Activated CD8-positive, alpha-beta T cell treated with anti-CD3 and anti-CD28 coated beads, Interleukin-2, amount 10 ng/mL, durations not matched to agents 7 days and 5 days (primary cell): ENCODE results near the gene SKIDA1. TPM values are rescaled to one million over a fixed set of nuclear protein-coding genes. Genes with fewer than 3 reads are reported as not detected.
"Not testable (repeated sequence)": the region's sequence is repeated elsewhere in the genome, so short reads cannot be mapped to it uniquely, and the experiment has no call there.

Experiments used
- ATAC-seq: fragments of 150-1000 bp; cut with Tn5 transposase; one replicate; pipeline ENCODE4 v1.10.0; 2021; ENCODE audit warnings: moderate library complexity
- CTCF ChIA-PET: fragments of 350-600 bp; sonication (Branson Sonifier 250); formaldehyde crosslinking; loops from one replicate; lab custom pipeline; 2021; ENCODE audit warnings: antibody characterized with exemption; lab: Charles Lee
- POLR2A ChIA-PET: fragments of 350-600 bp; sonication (Branson Sonifier 250); formaldehyde crosslinking; loops from one replicate; lab custom pipeline; 2021; ENCODE audit warnings: antibody characterized with exemption; lab: Charles Lee
- DNase-seq: peaks from one replicate; pipeline ENCODE4 v3.0.0-alpha.2; 2020
- H3K27ac Mint-ChIP-seq: one replicate; pipeline ENCODE4 v1.8.0; 2021; ENCODE audit warnings: mild to moderate bottlenecking, mixed read lengths
- H3K27me3 Mint-ChIP-seq: one replicate; pipeline ENCODE4 v1.8.0; 2021; ENCODE audit warnings: low read depth, mixed read lengths
- H3K36me3 Mint-ChIP-seq: one replicate; pipeline ENCODE4 v1.8.0; 2021; ENCODE audit warnings: low read depth, mixed read lengths
- H3K4me1 Mint-ChIP-seq: one replicate; pipeline ENCODE4 v1.8.0; 2021; ENCODE audit warnings: low read depth, mixed read lengths
- H3K4me3 Mint-ChIP-seq: one replicate; pipeline ENCODE4 v1.8.0; 2021; ENCODE audit warnings: mild to moderate bottlenecking, mixed read lengths
- H3K9me3 Mint-ChIP-seq: one replicate; pipeline ENCODE4 v1.8.0; 2022; ENCODE audit warnings: mixed read lengths; ENCODE audit not compliant: insufficient read depth
- total RNA-seq, 2 experiments: library from RNA; stranded (reverse); gene quantifications; one replicate each; pipeline ENCODE4 v1.2.3, GENCODE V29; 2021

SKIDA1 gene
- under 1 TPM; 0.10 to 0.11 TPM for total RNA-seq

DNA sequence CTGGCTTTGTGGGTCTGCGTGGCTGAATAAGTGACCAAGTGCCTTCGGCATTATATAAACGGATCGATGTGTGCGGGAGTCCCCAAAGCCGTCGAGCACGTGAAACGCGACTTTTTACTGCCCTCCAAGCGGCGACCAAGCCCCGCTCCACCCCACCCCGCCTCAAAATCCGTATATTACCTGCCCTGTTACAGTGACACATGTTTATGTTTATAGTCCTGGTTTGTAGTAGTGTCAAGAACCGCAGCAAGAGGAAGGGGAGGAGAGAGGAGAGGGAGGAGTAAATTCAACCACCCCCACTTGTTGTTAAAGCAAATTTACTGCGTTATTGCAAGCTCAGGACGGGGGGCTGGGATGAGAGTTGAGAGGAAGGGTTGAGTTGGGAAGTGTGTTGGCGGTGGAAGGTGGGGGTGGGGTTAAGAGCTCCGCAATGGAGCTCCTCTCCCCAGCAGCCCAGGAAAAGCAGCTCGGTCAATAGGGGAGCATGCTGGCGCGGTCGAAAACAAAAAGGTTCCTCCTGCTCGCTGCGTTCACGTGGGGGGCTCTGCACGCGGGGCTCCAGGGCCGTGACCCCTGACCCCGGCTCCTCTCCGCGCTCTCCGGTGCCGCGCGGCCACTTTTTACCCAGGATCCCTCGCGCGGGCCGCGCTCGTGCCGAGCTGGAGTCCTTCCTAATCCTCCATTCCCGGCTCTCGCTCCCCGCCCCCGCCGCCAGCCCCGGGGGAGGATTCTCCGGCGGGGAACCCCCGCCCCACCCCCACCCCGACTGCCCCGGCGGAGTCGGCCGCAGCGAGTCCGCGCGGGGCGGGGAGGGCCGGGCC lies at the start of gene SKIDA1:
TSS of gene SKIDA1 (minus strand) at position 316 of the 821 bp plus-strand sequence. CDS start 7,860 bp downstream, outside the sequence.
- H3K4me1 Mint-ChIP-seq = peaks cover 29% of the 10 kb centered on the region
- DNase-seq (peak; percentile 68), ATAC-seq (peak; percentile 71)
- peak within 1 kb of the TSS; percentile 83 for H3K4me3 Mint-ChIP-seq
- H3K36me3 Mint-ChIP-seq = peaks cover 4% of the 10 kb centered on the region
- CTCF ChIA-PET = interaction anchor here (1.0 kb wide), 1 partner anchor 206 kb away, joined by 3 read pairs; no protein-coding TSS in a partner anchor
- H3K9me3 Mint-ChIP-seq = no peaks in the 10 kb centered on the region
- peaks cover 64% of the 10 kb centered on the region for H3K27me3 Mint-ChIP-seq
- peak within 1 kb of the TSS; percentile 94 for H3K27ac Mint-ChIP-seq
- POLR2A ChIA-PET = interaction anchor here (0.6 to 1.0 kb wide), 4 partner anchors 8 to 353 kb away, joined by 3 read pairs; no protein-coding TSS in a partner anchor

DNA sequence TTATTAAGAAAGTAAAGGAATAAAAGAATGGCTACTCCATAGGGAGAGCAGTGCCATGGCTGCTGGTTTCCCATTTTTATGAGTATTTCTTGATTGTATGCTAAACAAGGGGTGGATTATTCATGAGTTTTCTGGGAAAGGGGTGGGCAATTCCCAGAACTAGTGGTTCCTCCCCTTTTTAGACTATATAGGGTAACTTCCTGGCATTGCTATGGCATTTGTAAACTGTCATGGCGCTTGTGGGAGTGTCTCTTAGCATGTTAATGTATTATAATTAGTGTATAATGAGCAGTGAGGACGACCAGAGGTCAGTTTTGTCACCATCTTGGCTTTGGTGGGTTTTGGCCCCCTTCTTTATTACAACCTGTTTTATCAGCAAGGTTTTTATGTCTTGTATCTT lies 49.0 kb upstream of the SKIDA1 start:
- ATAC-seq, H3K27ac Mint-ChIP-seq, H3K9me3 Mint-ChIP-seq, CTCF ChIA-PET, H3K4me3 Mint-ChIP-seq, DNase-seq, POLR2A ChIA-PET, H3K27me3 Mint-ChIP-seq: not testable (repeated sequence)
- peaks cover 43% of the 10 kb centered on the region for H3K36me3 Mint-ChIP-seq
- peaks cover 27% of the 10 kb centered on the region for H3K4me1 Mint-ChIP-seq

DNA sequence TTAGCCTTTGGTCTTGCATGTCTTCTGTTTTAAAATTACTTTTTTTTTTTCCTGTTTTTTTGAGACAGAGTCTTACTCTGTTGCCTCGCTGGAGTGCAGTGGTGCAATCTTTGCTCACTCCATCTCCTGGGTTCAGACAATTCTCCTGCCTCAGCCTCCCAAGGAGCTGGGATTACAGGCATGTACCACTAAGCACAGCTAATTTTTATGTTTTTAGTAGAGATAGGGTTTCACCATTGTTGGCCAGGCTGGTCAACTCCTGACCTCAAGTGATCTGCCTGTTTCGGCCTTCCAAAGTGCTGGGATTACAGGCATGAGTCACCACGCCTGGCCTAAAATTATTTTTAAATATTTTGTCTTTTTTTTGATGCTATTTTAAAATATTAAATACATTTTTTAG lies 47.1 kb upstream of the SKIDA1 start:
- peaks cover 47% of the 10 kb centered on the region for H3K36me3 Mint-ChIP-seq

DNA sequence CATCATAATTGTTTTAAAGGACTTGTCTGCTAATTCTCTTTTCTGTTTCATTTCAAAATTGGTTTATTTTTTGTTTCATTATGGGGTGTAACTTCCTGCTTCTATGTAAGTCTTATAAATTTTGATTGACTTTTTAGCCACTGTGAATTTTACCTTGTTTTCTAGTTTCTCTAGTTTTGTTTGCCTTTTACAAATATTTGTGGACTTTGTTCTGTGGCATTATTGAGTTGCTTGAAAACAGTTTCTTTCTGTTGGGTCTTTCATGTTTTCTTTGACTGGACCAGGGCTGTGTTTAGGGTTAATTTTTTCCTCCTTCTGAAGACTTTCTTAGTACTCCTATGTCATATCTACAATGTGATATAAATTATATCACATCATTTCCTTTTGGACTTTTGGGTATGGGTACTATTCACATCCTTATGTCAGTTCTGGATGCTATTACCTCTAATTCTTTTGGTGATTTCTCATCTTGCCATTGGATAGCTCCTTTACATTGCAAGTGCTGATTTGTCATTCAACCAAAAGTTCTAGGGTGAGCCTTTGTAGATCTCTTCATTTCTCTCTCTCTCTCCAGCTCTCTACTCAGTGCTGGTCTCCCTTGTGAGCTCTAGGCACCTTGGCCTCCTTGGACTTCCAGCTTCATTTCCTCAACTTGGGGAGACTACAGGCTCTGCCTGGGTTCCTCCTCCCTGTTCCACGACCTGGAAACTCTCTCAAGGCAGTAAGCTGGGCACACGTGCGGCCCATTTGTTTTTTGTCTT lies 45.5 kb upstream of the SKIDA1 start:
- CTCF ChIA-PET = no interaction called here
- H3K9me3 Mint-ChIP-seq = no peaks in the 10 kb centered on the region
- H3K27me3 Mint-ChIP-seq = no peaks in the 10 kb centered on the region
- peaks cover 37% of the 10 kb centered on the region for H3K4me1 Mint-ChIP-seq
- H3K36me3 Mint-ChIP-seq = peaks cover 50% of the 10 kb centered on the region
- DNase-seq (no peak), ATAC-seq (no peak)
- H3K27ac Mint-ChIP-seq = no peak overlapping the region
- POLR2A ChIA-PET = no interaction called here
- no peak overlapping the region for H3K4me3 Mint-ChIP-seq

More for the DNA sequence above, 47.1 kb upstream of the SKIDA1 start:
- ChIA-PET POLR2A (interaction anchor here (0.6 kb wide), 1 partner anchor 21 kb away, joined by 4 read pairs; no protein-coding TSS in a partner anchor), CTCF (no interaction called here)
- ATAC-seq (no peak), DNase-seq (no peak)
- Mint-ChIP-seq H3K27ac (no peak overlapping the region), H3K4me3 (no peak overlapping the region), H3K9me3 (no peaks in the 10 kb centered on the region), H3K27me3 (no peaks in the 10 kb centered on the region), H3K4me1 (peaks cover 30% of the 10 kb centered on the region)

DNA sequence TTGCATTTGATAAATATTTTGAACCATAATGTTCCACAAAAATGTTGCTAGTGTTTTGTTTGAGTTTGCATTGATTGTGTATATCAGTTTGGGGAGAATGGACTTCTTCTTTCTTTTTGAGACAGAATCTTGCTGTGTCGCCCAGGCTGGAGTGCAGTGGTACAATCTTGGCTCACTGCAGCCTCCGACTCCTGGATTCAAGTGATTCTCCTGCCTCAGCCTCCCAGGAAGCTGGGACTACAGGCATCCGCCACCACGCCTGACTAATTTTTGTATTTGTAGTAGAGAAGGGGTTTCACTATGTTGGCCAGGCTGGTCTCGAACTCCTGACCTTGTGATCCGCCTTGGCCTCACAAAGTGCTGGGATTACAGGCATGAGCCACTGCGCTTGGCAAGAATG lies 33.5 kb upstream of the SKIDA1 start:
- H3K9me3 Mint-ChIP-seq, CTCF ChIA-PET, H3K4me3 Mint-ChIP-seq, DNase-seq, H3K27ac Mint-ChIP-seq, ATAC-seq, H3K4me1 Mint-ChIP-seq, H3K27me3 Mint-ChIP-seq: not testable (repeated sequence)
- H3K36me3 Mint-ChIP-seq = peaks cover 51% of the 10 kb centered on the region
- POLR2A ChIA-PET = interaction anchor here (0.9 kb wide), 1 partner anchor 9 kb away, joined by 3 read pairs; no protein-coding TSS in a partner anchor

DNA sequence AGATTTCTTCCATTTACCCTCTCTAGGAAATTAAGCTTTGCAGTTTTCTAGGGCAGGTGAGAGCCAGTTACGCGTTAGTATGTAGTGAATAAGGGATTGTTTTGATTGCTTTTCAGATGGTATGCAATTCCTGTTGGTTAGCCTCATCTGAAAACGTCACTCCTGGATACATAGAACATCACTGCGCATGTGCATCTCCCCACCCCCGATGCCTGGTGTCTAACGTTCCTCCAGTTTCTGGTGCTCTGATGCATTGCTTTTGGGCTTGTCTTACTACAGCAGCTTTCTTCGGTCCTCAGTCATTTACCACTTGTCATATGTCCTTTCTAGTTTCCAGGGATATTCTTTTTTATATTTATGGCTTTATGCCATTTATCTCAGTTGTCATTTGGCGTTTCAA lies 31.0 kb upstream of the SKIDA1 start:
- Mint-ChIP-seq H3K4me3 (no peak overlapping the region), H3K36me3 (peaks cover 60% of the 10 kb centered on the region), H3K27me3 (no peaks in the 10 kb centered on the region), H3K9me3 (no peaks in the 10 kb centered on the region), H3K27ac (no peak overlapping the region), H3K4me1 (no peaks in the 10 kb centered on the region)
- DNase-seq (no peak), ATAC-seq (no peak)
- ChIA-PET CTCF (no interaction called here), POLR2A (interaction anchor here (0.6 kb wide), 1 partner anchor 10 kb away, joined by 3 read pairs; no protein-coding TSS in a partner anchor)

DNA sequence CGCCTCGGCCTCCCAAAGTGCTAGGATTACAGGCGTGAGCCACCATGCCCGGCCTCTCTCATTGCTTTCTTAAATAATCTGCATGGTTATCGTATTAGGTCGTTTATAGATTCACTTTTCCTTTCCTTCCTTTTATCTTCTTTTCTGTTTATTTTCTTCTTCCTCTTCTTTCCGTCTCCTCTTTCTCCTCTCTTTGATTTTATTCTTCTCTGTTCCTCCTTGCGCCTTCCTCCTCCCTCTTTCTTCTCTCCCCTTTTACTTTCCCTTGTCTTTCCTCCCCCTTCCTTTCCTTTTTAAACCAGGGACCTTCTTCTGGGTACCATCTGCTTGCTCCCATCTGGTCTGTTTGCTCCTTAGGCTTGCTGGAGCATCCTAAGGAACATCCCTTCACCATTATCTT lies 27.2 kb upstream of the SKIDA1 start:
- CTCF ChIA-PET = no interaction called here
- Mint-ChIP-seq H3K4me3 (no peak overlapping the region), H3K9me3 (no peaks in the 10 kb centered on the region), H3K4me1 (no peaks in the 10 kb centered on the region), H3K27ac (no peak overlapping the region), H3K27me3 (no peaks in the 10 kb centered on the region), H3K36me3 (peaks cover 52% of the 10 kb centered on the region)
- POLR2A ChIA-PET = no interaction called here
- no peak for DNase-seq
- ATAC-seq = no peak

DNA sequence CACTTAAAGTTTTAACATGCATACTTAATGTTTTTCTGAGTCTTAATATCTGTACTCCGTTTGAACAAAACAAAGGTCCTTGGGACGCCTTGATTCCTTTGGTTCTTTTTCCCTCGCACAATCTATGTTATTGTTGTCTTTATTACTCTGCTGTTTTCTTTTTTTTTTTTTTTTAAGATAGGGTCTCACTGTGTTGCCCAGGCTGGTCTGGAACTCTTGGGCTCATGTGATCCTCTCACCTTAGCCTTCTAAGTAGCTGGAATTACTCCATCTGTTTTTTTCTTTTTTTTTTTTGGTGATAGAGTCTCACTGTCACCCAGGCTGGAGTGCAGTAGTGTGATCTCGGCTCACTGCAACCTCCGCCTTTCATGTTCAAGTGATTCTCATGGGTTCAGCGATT lies 21.8 kb upstream of the SKIDA1 start:
- CTCF ChIA-PET = no interaction called here
- ATAC-seq = no peak
- POLR2A ChIA-PET = interaction anchor here (0.7 kb wide), 1 partner anchor 9 kb away, joined by 3 read pairs; no protein-coding TSS in a partner anchor

DNA sequence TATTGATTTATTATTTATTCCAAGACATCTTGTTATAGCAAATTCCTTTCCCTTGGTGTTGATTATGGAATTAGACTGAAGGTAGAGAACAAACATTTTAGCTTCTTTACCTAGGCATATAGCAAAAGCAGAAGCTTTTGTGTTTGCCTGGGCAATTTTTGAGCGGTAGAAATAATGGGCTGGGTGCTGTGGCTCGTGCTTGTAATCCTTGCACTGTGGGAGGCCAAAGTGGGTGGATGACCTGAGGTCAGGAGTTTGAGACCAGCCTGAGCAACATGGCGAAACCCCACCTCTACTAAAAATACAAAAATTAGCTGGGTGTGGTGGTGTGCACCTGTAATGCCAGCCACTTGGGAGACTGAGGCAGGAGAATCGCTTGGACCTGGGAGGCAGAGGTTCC lies 15.2 kb upstream of the SKIDA1 start:
- H3K4me3 Mint-ChIP-seq, CTCF ChIA-PET, ATAC-seq, DNase-seq, POLR2A ChIA-PET, H3K4me1 Mint-ChIP-seq, H3K27me3 Mint-ChIP-seq, H3K9me3 Mint-ChIP-seq, H3K27ac Mint-ChIP-seq: not testable (repeated sequence)
- peaks cover 62% of the 10 kb centered on the region for H3K36me3 Mint-ChIP-seq

More for the DNA sequence above, 21.8 kb upstream of the SKIDA1 start:
- no peak for DNase-seq
- Mint-ChIP-seq H3K27ac (no peak overlapping the region), H3K4me3 (no peak overlapping the region), H3K36me3 (peaks cover 62% of the 10 kb centered on the region), H3K4me1 (no peaks in the 10 kb centered on the region), H3K27me3 (no peaks in the 10 kb centered on the region), H3K9me3 (no peaks in the 10 kb centered on the region)

DNA sequence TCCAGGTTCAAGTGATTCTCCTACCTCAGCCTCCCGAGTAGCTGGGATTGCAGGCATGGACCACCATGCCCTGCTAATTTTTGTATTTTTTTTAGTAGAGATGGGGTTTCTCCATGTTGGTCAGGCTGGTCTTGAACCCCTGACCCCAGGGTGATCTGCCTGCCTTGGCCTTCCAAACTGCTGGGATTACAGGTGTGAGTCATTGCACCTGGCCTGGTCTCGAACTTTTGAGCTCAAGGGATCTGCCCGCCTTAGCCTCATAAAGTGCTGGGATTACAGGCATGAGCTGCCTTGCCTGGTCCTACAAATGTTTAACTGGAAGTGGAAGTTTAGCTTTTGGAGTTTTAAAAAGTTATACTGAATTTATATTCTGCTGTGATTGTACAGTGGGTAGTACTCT lies 11.4 kb upstream of the SKIDA1 start:
- ChIA-PET POLR2A (no interaction called here), CTCF (interaction anchor here (1.0 to 1.5 kb wide), 3 partner anchors 39 to 196 kb away, joined by 3 to 5 read pairs (median 4); no protein-coding TSS in a partner anchor)
- Mint-ChIP-seq H3K27ac (no peak overlapping the region), H3K4me1 (peaks cover 23% of the 10 kb centered on the region), H3K36me3 (peaks cover 32% of the 10 kb centered on the region), H3K9me3 (no peaks in the 10 kb centered on the region), H3K27me3 (no peaks in the 10 kb centered on the region), H3K4me3 (no peak overlapping the region)
- no peak for ATAC-seq
- DNase-seq = no peak

DNA sequence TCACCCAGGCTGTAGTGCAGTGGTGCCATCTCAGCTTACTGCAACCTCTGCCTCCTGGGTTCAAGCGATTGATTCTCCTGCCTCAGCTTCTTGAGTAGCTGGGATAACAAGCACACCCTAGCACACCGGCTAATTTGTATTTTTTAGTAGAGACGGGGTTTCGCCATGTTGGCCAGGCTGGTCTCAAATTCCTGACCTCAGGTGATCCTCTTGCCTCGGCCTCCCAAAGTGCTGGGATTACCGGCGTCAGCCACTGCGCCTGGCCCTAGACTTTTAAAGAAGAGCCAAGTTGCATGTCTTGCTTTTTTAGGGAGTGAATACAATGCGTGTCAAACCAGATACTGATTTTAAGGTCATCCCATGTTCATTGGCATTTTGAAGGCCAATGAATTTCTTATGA lies 10.5 kb upstream of the SKIDA1 start:
- DNase-seq, POLR2A ChIA-PET, H3K27ac Mint-ChIP-seq, ATAC-seq, H3K27me3 Mint-ChIP-seq, H3K9me3 Mint-ChIP-seq: not testable (repeated sequence)
- CTCF ChIA-PET = interaction anchor here (1.0 to 1.5 kb wide), 2 partner anchors 38 to 196 kb away, joined by 4 to 5 read pairs; no protein-coding TSS in a partner anchor
- Mint-ChIP-seq H3K4me3 (peak overlapping the region; percentile 71), H3K36me3 (peaks cover 26% of the 10 kb centered on the region), H3K4me1 (peaks cover 21% of the 10 kb centered on the region)
